Stomach smooth muscle (tissue), 2 donors: ENCODE measurements around the gene GNLY.
A peak's percentile ranks its signal among the peaks of the same experiment; 100 is the strongest.

Experiments used
- H3K27ac ChIP-seq: one replicate; pipeline ENCODE4 v1.7.0; 2013; ENCODE audit warnings: mild to moderate bottlenecking, low read length, inconsistent platforms
- H3K27me3 ChIP-seq, 2 donors: one replicate each; pipeline ENCODE4 v1.7.0; 2013; ENCODE audit warnings: low read length in 2 of 2; ENCODE audit not compliant: insufficient read depth in 2 of 2, control insufficient read depth in 1 of 2
- H3K36me3 ChIP-seq, 2 donors: one replicate each; pipeline ENCODE4 v1.7.0; 2013; ENCODE audit warnings: low read length in 2 of 2; ENCODE audit not compliant: control insufficient read depth in 2 of 2, insufficient read depth in 2 of 2
- H3K4me1 ChIP-seq: one replicate; pipeline ENCODE4 v1.7.0; 2013; ENCODE audit warnings: low read length; ENCODE audit not compliant: control insufficient read depth, insufficient read depth
- H3K4me3 ChIP-seq, 2 donors: one replicate each; pipeline ENCODE4 v1.7.0; 2013; ENCODE audit warnings: low read length in 2 of 2
- H3K9ac ChIP-seq, 2 donors: one replicate each; pipeline ENCODE4 v1.7.0; 2013; ENCODE audit warnings: low read length in 2 of 2, mild to moderate bottlenecking in 1 of 2
- H3K9me3 ChIP-seq, 2 donors: one replicate each; pipeline ENCODE4 v1.7.0; 2013; ENCODE audit warnings: low read length in 2 of 2; ENCODE audit not compliant: control insufficient read depth in 2 of 2
- donor health status: healthy.
- donor health status: Pancreatic carcinoma.

Gene GNLY

DNA sequence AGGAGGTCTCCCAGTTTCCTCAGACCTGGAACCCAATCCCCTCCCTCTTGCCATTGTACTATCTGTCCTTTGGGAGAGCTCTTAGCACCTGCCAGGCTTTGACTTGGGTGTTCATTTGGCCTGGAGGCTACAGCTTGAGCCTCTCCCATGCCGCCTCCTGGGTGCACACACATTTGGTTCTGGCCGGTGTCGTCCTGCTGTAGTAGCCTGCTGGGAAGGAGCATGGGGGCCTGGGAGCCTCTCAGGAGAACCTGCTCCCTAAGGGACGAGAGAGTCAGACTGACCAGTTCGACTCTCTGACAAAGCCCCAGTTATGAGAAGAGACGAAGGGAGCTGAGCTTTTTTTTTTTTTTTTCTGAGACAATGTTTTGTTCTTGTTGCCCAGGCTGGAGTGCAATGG lies 18.7 kb upstream of the GNLY start:
- Histone ChIP-seq H3K27ac (no peak overlapping the region), H3K27me3 (no peaks in the 10 kb centered on the region), H3K4me3 (no peak overlapping the region), H3K9ac (no peak overlapping the region), H3K9me3 (no peaks in the 10 kb centered on the region), H3K4me1 (peaks cover 7% of the 10 kb centered on the region), H3K36me3 (no peaks in the 10 kb centered on the region)

DNA sequence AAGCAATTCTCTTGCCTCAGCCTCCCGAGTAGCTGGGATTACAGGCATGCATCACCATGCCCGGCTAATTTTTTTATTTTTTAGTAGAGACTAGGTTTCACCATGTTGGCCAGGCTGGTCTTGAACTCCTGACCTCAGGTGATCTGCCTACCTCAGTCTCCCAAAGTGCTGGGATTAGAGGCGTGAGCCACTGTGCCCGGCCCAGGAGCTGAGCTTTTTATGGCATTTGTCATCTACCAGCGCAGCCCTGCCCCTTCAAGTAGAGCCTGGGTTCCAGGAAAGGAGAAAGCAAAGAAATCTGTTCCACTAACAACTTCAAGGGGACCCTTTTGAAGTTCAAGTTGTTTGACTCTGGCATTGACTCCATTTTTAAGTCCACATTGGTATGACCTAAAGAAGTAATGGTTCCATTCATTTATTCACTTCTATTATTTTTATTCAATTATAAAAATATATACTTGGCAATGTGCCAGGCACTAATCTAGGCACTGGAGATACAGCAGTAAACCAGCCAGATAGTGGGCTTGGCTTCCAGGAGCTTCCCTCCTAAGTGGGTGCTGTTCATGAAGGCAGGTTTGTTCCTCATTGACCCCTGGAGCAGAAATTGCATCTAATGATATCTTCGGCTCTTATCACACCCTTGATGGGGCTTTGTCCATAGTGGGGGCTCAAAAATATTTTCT lies 18.2 kb upstream of the GNLY start:
- H3K4me1 ChIP-seq = peaks cover 7% of the 10 kb centered on the region
- no peaks in the 10 kb centered on the region for H3K27me3 ChIP-seq
- H3K9ac ChIP-seq = no peak overlapping the region
- H3K27ac ChIP-seq = no peak overlapping the region
- no peaks in the 10 kb centered on the region for H3K9me3 ChIP-seq
- H3K4me3 ChIP-seq = no peak overlapping the region
- H3K36me3 ChIP-seq = no peaks in the 10 kb centered on the region

DNA sequence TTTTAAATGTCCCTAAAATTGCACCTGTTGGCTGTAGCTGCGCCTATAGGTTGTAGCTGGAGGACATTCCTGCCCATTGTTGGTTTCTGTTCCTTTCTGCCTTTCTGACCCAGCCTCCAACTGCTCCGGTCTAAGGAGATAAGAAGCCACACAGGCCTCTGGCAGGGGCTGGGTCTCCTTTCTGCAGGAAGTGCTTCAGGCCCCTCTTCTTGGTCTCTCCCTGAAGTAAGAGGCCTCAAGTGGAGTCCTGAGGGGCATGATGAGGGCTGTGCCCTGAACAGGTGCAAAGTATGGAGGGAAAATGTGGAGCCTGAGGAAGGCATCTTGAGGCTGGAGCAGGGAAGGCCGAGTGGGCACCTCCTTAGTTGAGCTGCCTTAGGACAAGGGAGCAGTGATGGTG lies 15.8 kb upstream of the GNLY start:
- H3K9ac ChIP-seq = no peak overlapping the region
- H3K36me3 ChIP-seq = no peaks in the 10 kb centered on the region
- H3K4me1 ChIP-seq = peaks cover 7% of the 10 kb centered on the region
- H3K9me3 ChIP-seq = no peaks in the 10 kb centered on the region
- no peak overlapping the region for H3K4me3 ChIP-seq
- H3K27me3 ChIP-seq = no peaks in the 10 kb centered on the region
- no peak overlapping the region for H3K27ac ChIP-seq

DNA sequence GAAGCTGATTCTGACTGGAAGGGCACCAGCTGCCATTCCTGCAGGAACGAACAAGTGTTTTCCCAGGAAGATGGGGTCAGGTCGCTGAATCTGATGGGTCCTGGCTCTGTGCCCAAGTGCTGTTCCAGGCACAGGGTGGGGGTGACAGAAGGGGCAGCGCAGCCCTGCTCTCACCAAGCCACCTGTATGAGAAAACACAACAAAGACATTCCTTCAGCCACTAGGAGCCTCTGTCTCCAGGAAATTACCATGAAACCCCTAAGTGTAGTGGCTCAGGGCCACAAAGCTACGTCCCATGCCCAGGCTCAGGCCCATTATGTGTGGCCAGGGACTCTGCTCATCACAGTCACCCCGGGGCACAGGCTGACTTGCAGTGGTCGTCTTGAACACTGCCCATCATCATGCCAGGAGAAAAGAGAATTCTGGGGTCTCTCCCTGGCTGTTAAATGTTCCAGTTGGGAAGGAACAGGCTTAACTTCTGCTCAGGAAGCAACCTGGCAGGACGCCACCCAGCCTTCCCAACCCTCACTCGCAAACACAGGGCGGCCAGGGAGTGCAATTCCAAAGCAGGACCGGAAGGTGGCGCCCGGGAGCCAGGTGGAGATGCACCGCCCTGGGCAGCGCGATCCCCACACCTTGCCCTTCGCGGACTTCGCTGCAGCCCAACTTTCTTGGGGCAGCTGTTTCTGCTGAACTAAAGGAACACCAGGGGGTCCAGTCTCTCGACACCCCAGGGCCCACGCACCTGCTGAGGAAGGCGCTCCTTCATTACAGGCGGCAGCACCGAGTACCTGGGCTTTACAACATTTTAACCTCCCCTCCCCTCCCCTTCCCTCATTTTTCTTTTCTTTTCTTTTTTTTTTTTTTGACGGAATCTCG lies 15.1 kb upstream of the GNLY start:
- Histone ChIP-seq H3K4me1 (peaks cover 7% of the 10 kb centered on the region), H3K27ac (no peak overlapping the region), H3K4me3 (peak overlapping the region in 1 of 2 donors; percentile 47), H3K9me3 (no peaks in the 10 kb centered on the region), H3K9ac (peak overlapping the region in 1 of 2 donors; percentile 18), H3K27me3 (no peaks in the 10 kb centered on the region), H3K36me3 (no peaks in the 10 kb centered on the region)

DNA sequence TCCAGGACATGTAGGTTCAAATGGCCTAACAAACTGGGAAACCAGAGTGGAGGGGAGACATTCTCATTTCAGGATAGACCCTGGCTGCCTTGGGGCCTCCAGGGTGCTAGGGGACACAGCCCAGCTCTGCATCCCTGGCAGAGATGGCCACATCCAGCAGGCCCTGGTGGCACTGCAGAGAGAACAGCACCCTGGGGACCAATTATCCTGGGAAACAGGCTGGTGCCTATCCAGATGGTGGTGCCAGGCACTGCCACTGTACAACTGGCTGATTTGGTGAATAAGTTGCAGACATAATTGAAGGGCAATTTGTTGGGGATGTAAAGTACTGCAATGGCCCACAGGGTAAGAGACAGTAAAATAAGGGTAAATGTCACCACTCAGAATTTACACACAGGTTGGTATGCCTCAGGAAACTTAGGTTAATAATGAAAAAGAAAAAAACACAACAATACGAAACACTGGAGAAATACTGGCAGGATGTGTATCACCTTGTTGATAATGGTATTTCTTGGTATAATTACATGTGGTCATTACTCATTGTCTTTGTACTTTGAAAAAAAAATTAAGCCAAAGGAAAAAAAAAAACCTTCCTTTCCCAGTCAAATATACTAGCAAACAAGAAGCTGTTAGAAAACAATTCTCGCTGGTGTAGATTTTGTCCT lies 13.3 kb upstream of the GNLY start:
- peaks cover 7% of the 10 kb centered on the region for H3K4me1 ChIP-seq
- no peaks in the 10 kb centered on the region for H3K36me3 ChIP-seq
- no peak overlapping the region for H3K9ac ChIP-seq
- H3K4me3 ChIP-seq = no peak overlapping the region
- H3K27me3 ChIP-seq = no peaks in the 10 kb centered on the region
- H3K27ac ChIP-seq = no peak overlapping the region
- no peaks in the 10 kb centered on the region for H3K9me3 ChIP-seq

DNA sequence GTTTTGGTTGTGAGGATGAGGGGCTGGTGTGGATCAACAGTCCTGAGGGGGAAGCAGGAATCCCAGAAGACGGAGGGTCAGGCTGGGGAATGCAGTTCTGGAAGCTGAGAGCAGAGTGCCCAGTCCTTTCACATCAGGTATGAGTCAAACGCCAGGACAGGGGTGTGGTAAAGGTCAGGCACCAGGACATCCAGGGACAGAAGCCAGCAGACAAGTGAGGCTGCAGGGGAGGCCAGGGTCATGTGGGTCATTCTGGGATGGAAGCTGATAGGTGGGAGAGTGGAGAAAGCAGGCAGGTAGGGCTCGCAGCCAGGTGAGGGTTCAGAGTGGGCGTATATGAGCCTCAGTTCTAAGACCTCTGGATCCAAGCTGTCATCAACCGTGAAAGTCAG lies 12.8 kb upstream of the GNLY start:
- Histone ChIP-seq H3K36me3 (no peaks in the 10 kb centered on the region), H3K4me3 (no peak overlapping the region), H3K9me3 (no peaks in the 10 kb centered on the region), H3K9ac (no peak overlapping the region), H3K4me1 (peaks cover 7% of the 10 kb centered on the region), H3K27me3 (no peaks in the 10 kb centered on the region), H3K27ac (no peak overlapping the region)

- Histone ChIP-seq H3K27ac (no peak overlapping the region), H3K9ac (no peak overlapping the region), H3K4me3 (no peak overlapping the region), H3K36me3 (no peaks in the 10 kb centered on the region), H3K4me1 (peaks cover 7% of the 10 kb centered on the region), H3K9me3 (no peaks in the 10 kb centered on the region), H3K27me3 (no peaks in the 10 kb centered on the region)
Observed at GRCh38 chr2:85681776-85682175, 12.4 kb upstream of the GNLY start.

DNA sequence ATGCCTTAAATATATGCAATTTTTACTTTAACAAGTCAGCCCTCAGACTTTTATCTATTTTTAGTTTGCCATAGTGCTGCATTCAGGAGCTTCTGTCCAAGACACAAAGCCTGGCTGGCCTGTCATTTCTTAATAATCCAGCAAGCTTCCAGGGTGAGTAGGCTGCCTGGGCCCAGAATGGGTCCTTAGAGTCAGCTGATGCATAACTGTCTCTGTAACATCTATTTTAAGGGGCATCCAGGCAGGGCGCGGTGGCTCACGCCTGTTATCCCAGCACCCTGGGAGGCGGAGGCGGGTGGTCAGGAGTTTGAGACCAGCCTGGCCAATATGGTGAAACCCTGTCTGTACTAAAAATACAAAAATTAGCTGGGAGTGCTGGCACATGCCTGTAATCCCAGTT lies 11.8 kb upstream of the GNLY start:
- Histone ChIP-seq H3K4me3 (no peak overlapping the region), H3K27me3 (no peaks in the 10 kb centered on the region), H3K9me3 (no peaks in the 10 kb centered on the region), H3K4me1 (peaks cover 7% of the 10 kb centered on the region), H3K27ac (no peak overlapping the region), H3K36me3 (no peaks in the 10 kb centered on the region), H3K9ac (no peak overlapping the region)

GRCh38 chr2:85684380-85684779 lies 9.8 kb upstream of the GNLY start:
- Histone ChIP-seq H3K4me1 (peaks cover under 1% of the 10 kb centered on the region), H3K9me3 (no peaks in the 10 kb centered on the region), H3K27me3 (no peaks in the 10 kb centered on the region)

DNA sequence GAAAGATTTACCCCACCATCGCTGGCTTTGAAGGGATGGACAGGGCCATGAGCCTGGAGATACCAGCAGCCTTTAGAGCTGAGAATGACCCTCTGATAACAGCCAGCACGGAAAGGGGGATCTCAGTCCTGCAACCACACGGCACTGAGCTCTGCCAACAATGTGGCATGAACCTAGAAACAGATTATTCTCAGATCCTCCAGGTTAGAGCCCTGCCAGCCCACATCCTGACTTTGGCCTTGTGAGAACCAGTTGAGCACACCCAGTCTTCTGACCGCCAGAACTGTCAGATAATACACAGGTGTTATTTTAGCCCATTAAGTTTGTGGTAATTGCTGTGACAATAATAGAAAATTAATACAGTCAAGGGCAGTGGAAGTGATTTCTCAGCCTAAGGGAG lies 9.4 kb upstream of the GNLY start:
- H3K4me3 ChIP-seq = no peak overlapping the region
- H3K27ac ChIP-seq = no peak overlapping the region
- H3K9me3 ChIP-seq = no peaks in the 10 kb centered on the region
- no peaks in the 10 kb centered on the region for H3K4me1 ChIP-seq
- H3K9ac ChIP-seq = no peak overlapping the region
- H3K36me3 ChIP-seq = no peaks in the 10 kb centered on the region
- no peaks in the 10 kb centered on the region for H3K27me3 ChIP-seq

More at GRCh38 chr2:85684380-85684779, 9.8 kb upstream of the GNLY start:
- Histone ChIP-seq H3K36me3 (no peaks in the 10 kb centered on the region), H3K4me3 (no peak overlapping the region), H3K27ac (no peak overlapping the region), H3K9ac (no peak overlapping the region)
